Esophagus muscularis mucosa (tissue), 4 donors: Measurements from ENCODE around the gene ELL2. TPM values are rescaled to one million over a fixed set of nuclear protein-coding genes. Genes with fewer than 3 reads are reported as not detected.
A peak's percentile ranks its signal among the peaks of the same experiment; 100 is the strongest.
"Not testable (repeated sequence)": the region's sequence is repeated elsewhere in the genome, so short reads cannot be mapped to it uniquely, and the experiment has no call there.

ENCODE experiments used
- DNase-seq: peaks from one replicate; pipeline ENCODE4 v3.0.0-alpha.2; 2017; ENCODE audit errors: extremely low spot score
- H3K27ac ChIP-seq, 4 donors: fragments of 200-600 bp; sonication (generic); replicated peaks in 1 of 4; 1 replicate in 3 of 4; 2 replicates in 1 of 4; pipeline ENCODE4 v1.5.1; 2016 to 2019; ENCODE audit warnings: mild to moderate bottlenecking in 1 of 4
- H3K27me3 ChIP-seq, 4 donors: fragments of 200-600 bp; sonication (generic); one replicate each; pipeline versions ENCODE4 v1.5.1 to v1.6.0; 2016 to 2019
- H3K36me3 ChIP-seq, 4 donors: fragments of 200-600 bp; sonication (generic); one replicate each; pipeline ENCODE4 v1.5.1; 2016 to 2019
- H3K4me1 ChIP-seq, 4 donors: fragments of 200-600 bp; sonication (generic); one replicate each; pipeline ENCODE4 v1.5.1; 2016 to 2019
- H3K4me3 ChIP-seq, 4 donors: fragments of 200-600 bp; sonication (generic); 1 replicate in 2 of 4; 2 replicates in 2 of 4; pipeline ENCODE4 v1.5.1; 2016 to 2019; ENCODE audit warnings: mild to moderate bottlenecking in 4 of 4, moderate library complexity in 1 of 4
- H3K9me3 ChIP-seq, 4 donors: fragments of 200-600 bp; sonication (generic); 1 replicate in 3 of 4; 2 replicates in 1 of 4; pipeline ENCODE4 v1.5.1; 2016 to 2019
- CTCF ChIP-seq, 3 experiments: fragments of 200-600 bp in 2 of 3; fragments of 450-650 bp in 1 of 3; sonication (generic) in 2 of 3; IDR thresholded peaks; one replicate each; pipeline ENCODE4 v1.5.1; 2017 to 2019; ENCODE audit warnings: antibody characterized with exemption in 3 of 3, mild to moderate bottlenecking in 2 of 3, moderate library complexity in 1 of 3
- EP300 ChIP-seq: sonication (generic); formaldehyde crosslinking; IDR thresholded peaks from one replicate; pipeline ENCODE4 v1.6.1; 2017; ENCODE audit warnings: antibody characterized with exemption
- POLR2A ChIP-seq: fragments of 450-650 bp; IDR thresholded peaks from one replicate; pipeline ENCODE4 v1.6.1; 2017; ENCODE audit warnings: antibody characterized with exemption, moderate library complexity, mild to moderate bottlenecking, low read depth
- POLR2AphosphoS5 ChIP-seq, 2 donors: sonication (generic); formaldehyde crosslinking; IDR thresholded peaks; one replicate each; pipeline ENCODE4 v1.6.1; 2017; ENCODE audit warnings: antibody characterized with exemption in 2 of 2
- WGBS: methylation state at CpG from one replicate; pipeline ENCODE4 v1.1.5; 2018; 5-methylcytosine and 5-hydroxymethylcytosine counted together
- intact Hi-C: fragments of 100-400 bp; cut with DNase I; formaldehyde crosslinking; loops from one replicate; pipeline ENCODE4 v1.15.1; 2023
- total RNA-seq, 4 donors: library from RNA; depleted of rRNA; stranded (reverse); fragments of >200 nt; gene quantifications; one replicate each; pipeline versions ENCODE4 v1.1.0 to v1.2.1, GENCODE V29; 2016

Gene ELL2
- total RNA-seq, 4 donors from 2014 or later, result 38.8 to 51.5 (median 42.7) TPM

- H3K27ac ChIP-seq, result no peak overlapping the region
- no peaks in the 10 kb centered on the region for H3K36me3 ChIP-seq
- WGBS, result 83% methylated on average over 4 of the region's 4 CpGs
- H3K27me3 ChIP-seq, result no peaks in the 10 kb centered on the region
- H3K4me3 ChIP-seq, result no peak overlapping the region
- no peak for DNase-seq
- no peaks in the 10 kb centered on the region for H3K9me3 ChIP-seq
- TF ChIP-seq POLR2AphosphoS5 (IDR thresholded peaks at IDR 0.05), result no peak
- TF ChIP-seq EP300, result no peak
- TF ChIP-seq POLR2A, result no peak
- no peak for TF ChIP-seq CTCF (IDR thresholded peaks at IDR 0.05)
- H3K4me1 ChIP-seq, result peaks cover 11 to 40% (median 20%) of the 10 kb centered on the region in 4 donors
- intact Hi-C loops, result no loop called here
Measured at GRCh38 chr5:95930141-95930930, 31.3 kb downstream of the ELL2 start.

GRCh38 chr5:95928724-95929253 is 32.9 kb downstream of the ELL2 start:
- Histone ChIP-seq H3K27ac (peak overlapping the region in 1 of 4 donors; percentile 2), H3K4me1 (peaks cover 12 to 54% (median 31%) of the 10 kb centered on the region in 4 donors), H3K36me3 (no peaks in the 10 kb centered on the region), H3K9me3 (no peaks in the 10 kb centered on the region), H3K4me3 (no peak overlapping the region), H3K27me3 (no peaks in the 10 kb centered on the region)
- DNase-seq, result no peak
- TF ChIP-seq POLR2AphosphoS5 (IDR thresholded peaks at IDR 0.05) (no peak), CTCF (IDR thresholded peaks at IDR 0.05) (no peak), EP300 (no peak), POLR2A (no peak)
- intact Hi-C loops, result no loop called here
- over 99% methylated on average over 7 of the region's 7 CpGs for WGBS

GRCh38 chr5:95927927-95928723 is 33.5 kb downstream of the ELL2 start:
- intact Hi-C loops, result no loop called here

GRCh38 chr5:95927300-95927699 is 34.4 kb downstream of the ELL2 start:
- H3K4me3 ChIP-seq, H3K9me3 ChIP-seq, H3K27me3 ChIP-seq, intact Hi-C loops, DNase-seq, H3K36me3 ChIP-seq, H3K27ac ChIP-seq: not testable (repeated sequence)
- H3K4me1 ChIP-seq, result peaks cover 12 to 60% (median 35%) of the 10 kb centered on the region in 4 donors
- TF ChIP-seq POLR2AphosphoS5 (IDR thresholded peaks at IDR 0.05), result peak in 1 of 2 donors; percentile 78
- 63% methylated on average over 3 of the region's 13 CpGs for WGBS

More at GRCh38 chr5:95927927-95928723, 33.5 kb downstream of the ELL2 start:
- no peaks in the 10 kb centered on the region for H3K27me3 ChIP-seq
- H3K4me3 ChIP-seq, result no peak overlapping the region
- peaks cover 12 to 58% (median 33%) of the 10 kb centered on the region in 4 donors for H3K4me1 ChIP-seq
- TF ChIP-seq EP300 (no peak), POLR2A (no peak), CTCF (IDR thresholded peaks at IDR 0.05) (no peak), POLR2AphosphoS5 (IDR thresholded peaks at IDR 0.05) (no peak)
- 49% methylated on average over 6 of the region's 6 CpGs for WGBS
- no peaks in the 10 kb centered on the region for H3K9me3 ChIP-seq
- H3K27ac ChIP-seq, result peak overlapping the region in 1 of 4 donors; percentile 19
- no peak for DNase-seq
- no peaks in the 10 kb centered on the region for H3K36me3 ChIP-seq

- DNase-seq, result no peak
- intact Hi-C loops, result no loop called here
- no peaks in the 10 kb centered on the region for H3K27me3 ChIP-seq
- H3K4me3 ChIP-seq, result no peak overlapping the region
- H3K9me3 ChIP-seq, result no peaks in the 10 kb centered on the region
- H3K4me1 ChIP-seq, result peaks cover 8 to 60% (median 37%) of the 10 kb centered on the region in 4 donors
- H3K27ac ChIP-seq, result no peak overlapping the region
- no peaks in the 10 kb centered on the region for H3K36me3 ChIP-seq
- TF ChIP-seq EP300 (no peak), POLR2AphosphoS5 (IDR thresholded peaks at IDR 0.05) (no peak), CTCF (IDR thresholded peaks at IDR 0.05) (no peak), POLR2A (no peak)
Measured at GRCh38 chr5:95925939-95926338, 35.7 kb downstream of the ELL2 start.
